Natural killer cell (primary cell): ENCODE data around the gene CMTM4. TPM values are rescaled to one million over a fixed set of nuclear protein-coding genes. Genes with fewer than 3 reads are reported as not detected.

Source experiments
- ATAC-seq, 3 donors: fragments of 150-1000 bp in 2 of 3; fragments of 200-7000 bp in 1 of 3; cut with Tn5 transposase; 1 replicate in 1 of 3; 2 replicates in 2 of 3; pipeline ENCODE4 v1.10.0; 2021; ENCODE audit warnings: mild to moderate bottlenecking in 2 of 3, moderate library complexity in 2 of 3
- DNase-seq, 2 donors: peaks; one replicate each; pipeline versions ENCODE4 v3.0.0 to v3.0.0-alpha.2; 2013 to 2021; ENCODE audit warnings: mixed read lengths in 1 of 2
- H3K27ac ChIP-seq: one replicate; pipeline ENCODE4 v1.5.1; 2013; ENCODE audit warnings: mild to moderate bottlenecking, low read length
- H3K27me3 ChIP-seq: one replicate; pipeline ENCODE4 v1.6.1; 2013; ENCODE audit warnings: low read length; ENCODE audit not compliant: control insufficient read depth, insufficient read depth
- H3K36me3 ChIP-seq: one replicate; pipeline ENCODE4 v1.6.1; 2013; ENCODE audit warnings: low read length; ENCODE audit not compliant: control insufficient read depth, insufficient read depth
- H3K4me1 ChIP-seq: one replicate; pipeline ENCODE4 v1.6.1; 2013; ENCODE audit warnings: low read length; ENCODE audit not compliant: control insufficient read depth, insufficient read depth
- H3K4me3 ChIP-seq: one replicate; pipeline ENCODE4 v1.5.1; 2013; ENCODE audit warnings: low read length
- H3K9me3 ChIP-seq: one replicate; pipeline ENCODE4 v1.6.1; 2013; ENCODE audit warnings: low read length; ENCODE audit not compliant: control insufficient read depth, insufficient read depth
- H3K27ac Mint-ChIP-seq, 2 donors: one replicate each; pipeline ENCODE4 v1.8.0; 2022; ENCODE audit warnings: mild to moderate bottlenecking in 2 of 2, mixed read lengths in 2 of 2, moderate library complexity in 1 of 2
- H3K27me3 Mint-ChIP-seq, 2 donors: one replicate each; pipeline ENCODE4 v1.8.0; 2022; ENCODE audit warnings: low read depth in 2 of 2, mixed read lengths in 2 of 2
- H3K36me3 Mint-ChIP-seq: one replicate; pipeline ENCODE4 v1.8.0; 2022; ENCODE audit warnings: mixed read lengths
- H3K4me1 Mint-ChIP-seq, 2 donors: one replicate each; pipeline ENCODE4 v1.8.0; 2022; ENCODE audit warnings: mixed read lengths in 2 of 2
- H3K4me3 Mint-ChIP-seq: one replicate; pipeline ENCODE4 v1.8.0; 2022; ENCODE audit warnings: mild to moderate bottlenecking, moderate library complexity, mixed read lengths
- H3K9me3 Mint-ChIP-seq, 2 donors: one replicate each; pipeline ENCODE4 v1.8.0; 2022; ENCODE audit warnings: mixed read lengths in 2 of 2
- CTCF ChIP-seq: fragments of 200-600 bp; IDR thresholded peaks from one replicate; pipeline ENCODE4 v1.8.0; 2022; ENCODE audit warnings: antibody characterized with exemption
- WGBS: methylation state at CpG from one replicate; pipeline ENCODE4 v1.1.7; 2013; ENCODE audit warnings: missing lambda C conversion rate; ENCODE audit not compliant: insufficient coverage; 5-methylcytosine and 5-hydroxymethylcytosine counted together
- intact Hi-C: fragments of 100-400 bp; cut with micrococcal nuclease; formaldehyde crosslinking; loops from one replicate; pipeline ENCODE4 v1.14.2; 2022
- total RNA-seq, 4 donors: library from RNA; stranded (reverse); fragments of 120-200 nt in 1 of 4; gene quantifications; one replicate each; pipeline versions ENCODE4 v1.2.3 to v1.2.4, GENCODE V29; 2013 to 2022

CMTM4 gene
- total RNA-seq, 3 donors from 2014 or later (not counting 1 experiment from before 2014, with no cell fraction given): 0.61 to 1.4 (median 0.85) TPM

DNA sequence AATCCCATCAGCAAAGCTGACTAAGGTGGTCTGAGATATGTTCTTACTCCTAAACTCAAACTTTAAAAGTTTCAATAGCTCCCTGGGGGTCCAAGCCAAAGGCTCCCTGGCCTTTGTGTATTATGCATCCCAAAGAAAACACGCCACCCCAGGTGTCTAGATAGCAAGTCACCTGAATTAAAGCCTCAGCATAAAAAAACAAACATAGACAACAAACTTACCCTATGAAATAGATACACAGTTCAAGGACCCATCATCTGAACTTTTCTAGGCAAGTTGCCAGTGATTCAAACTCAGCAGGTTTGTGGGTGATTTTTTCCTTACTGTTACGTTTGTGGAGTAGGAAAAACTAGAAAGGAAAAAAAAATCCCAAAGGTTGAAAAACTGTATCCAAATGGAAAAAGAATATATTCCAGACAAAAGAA lies 79.5 kb downstream of the CMTM4 start:
- Mint-ChIP-seq H3K4me1 (no peaks in the 10 kb centered on the region), H3K27ac (no peak overlapping the region), H3K36me3 (no peaks in the 10 kb centered on the region), H3K27me3 (no peaks in the 10 kb centered on the region), H3K4me3 (no peak overlapping the region), H3K9me3 (no peaks in the 10 kb centered on the region)
- no peaks in the 10 kb centered on the region for H3K4me1 ChIP-seq
- TF ChIP-seq CTCF: no peak
- H3K27ac ChIP-seq: no peak overlapping the region
- DNase-seq: no peak
- peaks cover 19% of the 10 kb centered on the region for H3K36me3 ChIP-seq
- WGBS: 100% methylated on average over 1 of the region's 2 CpGs
- intact Hi-C loops: no loop called here
- ATAC-seq: no peak
- no peaks in the 10 kb centered on the region for H3K9me3 ChIP-seq
- H3K27me3 ChIP-seq: no peaks in the 10 kb centered on the region
- H3K4me3 ChIP-seq: no peak overlapping the region

- Histone ChIP-seq H3K27ac (no peak overlapping the region), H3K4me1 (no peaks in the 10 kb centered on the region), H3K27me3 (no peaks in the 10 kb centered on the region), H3K36me3 (peaks cover 23% of the 10 kb centered on the region), H3K9me3 (no peaks in the 10 kb centered on the region), H3K4me3 (no peak overlapping the region)
- DNase-seq: no peak
- H3K27ac Mint-ChIP-seq: no peak overlapping the region
- no peak overlapping the region for H3K4me3 Mint-ChIP-seq
- no peaks in the 10 kb centered on the region for H3K27me3 Mint-ChIP-seq
- WGBS: 90% methylated on average over 9 of the region's 9 CpGs
- ATAC-seq: no peak
- intact Hi-C loops: no loop called here
- H3K9me3 Mint-ChIP-seq: no peaks in the 10 kb centered on the region
- H3K36me3 Mint-ChIP-seq: no peaks in the 10 kb centered on the region
- TF ChIP-seq CTCF: no peak
- no peaks in the 10 kb centered on the region for H3K4me1 Mint-ChIP-seq
Measured at GRCh38 chr16:66616592-66616991, 80.0 kb downstream of the CMTM4 start.

DNA sequence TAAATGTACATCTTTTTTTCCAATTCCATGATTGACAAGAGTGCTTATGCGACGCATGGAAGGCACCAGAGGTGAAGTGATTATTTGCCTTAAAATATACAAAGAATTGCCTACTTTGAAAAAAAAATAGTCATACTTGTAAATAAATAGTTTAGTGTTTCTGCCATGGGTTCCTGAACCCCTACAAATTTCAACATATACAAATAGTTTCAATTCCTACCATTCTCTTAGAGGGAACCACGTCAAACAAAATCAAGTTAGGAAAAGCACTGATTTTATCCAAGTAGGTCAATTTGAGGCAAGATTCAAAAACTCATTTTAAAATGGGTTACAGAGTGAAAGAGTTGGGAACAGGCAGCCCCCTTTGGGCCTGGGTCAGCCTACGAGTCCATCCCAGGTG lies 80.4 kb downstream of the CMTM4 start:
- H3K4me3 ChIP-seq: no peak overlapping the region
- WGBS: 95% methylated on average over 1 of the region's 4 CpGs
- H3K27ac ChIP-seq: no peak overlapping the region
- H3K4me1 ChIP-seq: no peaks in the 10 kb centered on the region
- H3K9me3 ChIP-seq: no peaks in the 10 kb centered on the region
- peaks cover 27% of the 10 kb centered on the region for H3K36me3 ChIP-seq
- ATAC-seq (no peak), DNase-seq (no peak)
- H3K9me3 Mint-ChIP-seq: no peaks in the 10 kb centered on the region
- no peaks in the 10 kb centered on the region for H3K27me3 ChIP-seq
- no peaks in the 10 kb centered on the region for H3K36me3 Mint-ChIP-seq
- no peaks in the 10 kb centered on the region for H3K4me1 Mint-ChIP-seq
- H3K4me3 Mint-ChIP-seq: no peak overlapping the region
- no peaks in the 10 kb centered on the region for H3K27me3 Mint-ChIP-seq
- TF ChIP-seq CTCF: no peak
- no peak overlapping the region for H3K27ac Mint-ChIP-seq
- intact Hi-C loops: no loop called here

DNA sequence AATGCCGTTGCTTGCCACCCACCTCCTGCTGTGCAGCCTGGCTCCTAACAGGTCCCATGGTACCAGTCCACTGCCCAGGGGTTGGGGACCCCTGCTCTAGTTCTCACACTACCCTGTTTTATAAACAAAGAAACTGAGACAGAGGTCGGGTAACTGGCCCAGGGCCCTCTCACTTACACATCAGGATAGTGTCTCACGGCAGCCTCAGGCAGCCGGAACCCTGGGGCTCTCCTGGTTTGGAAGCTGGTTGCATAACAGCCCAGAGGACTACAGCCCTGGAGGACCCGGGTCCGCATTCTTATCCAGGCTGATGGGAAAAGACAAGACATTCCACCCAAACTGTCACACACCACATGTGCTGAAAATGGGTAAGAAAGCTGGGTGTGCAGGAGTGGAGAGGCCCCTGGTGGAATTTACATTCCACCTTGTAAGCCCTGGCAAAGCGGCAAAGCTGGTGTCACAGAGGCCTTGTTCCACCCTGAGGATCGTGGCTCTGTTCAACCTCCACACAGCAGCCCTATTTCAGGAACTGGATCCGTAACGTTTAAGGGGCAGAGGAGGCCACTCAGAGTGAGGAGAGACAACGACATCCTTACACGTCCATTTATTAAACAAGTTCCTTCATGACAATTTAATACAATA lies 82.3 kb downstream of the CMTM4 start:
- H3K27me3 ChIP-seq: no peaks in the 10 kb centered on the region
- no peaks in the 10 kb centered on the region for H3K9me3 ChIP-seq
- H3K4me3 ChIP-seq: no peak overlapping the region
- no peak for TF ChIP-seq CTCF
- Mint-ChIP-seq H3K9me3 (no peaks in the 10 kb centered on the region), H3K27me3 (no peaks in the 10 kb centered on the region), H3K27ac (no peak overlapping the region), H3K4me1 (no peaks in the 10 kb centered on the region), H3K36me3 (no peaks in the 10 kb centered on the region), H3K4me3 (no peak overlapping the region)
- no peak for ATAC-seq
- intact Hi-C loops: no loop called here
- WGBS: 96% methylated on average over 10 of the region's 12 CpGs
- H3K36me3 ChIP-seq: peaks cover 45% of the 10 kb centered on the region
- H3K27ac ChIP-seq: no peak overlapping the region
- DNase-seq: no peak
- no peaks in the 10 kb centered on the region for H3K4me1 ChIP-seq
